Colonic mucosa (tissue), 4 donors: ENCODE measurements around the gene ZNF211. TPM values are rescaled to one million over a fixed set of nuclear protein-coding genes. Genes with fewer than 3 reads are reported as not detected.
A peak's percentile ranks its signal among the peaks of the same experiment; 100 is the strongest.

Experiments
- DNase-seq: peaks from one replicate; pipeline ENCODE4 v3.0.0-alpha.2; 2020
- H3K27ac ChIP-seq: fragments of 200-600 bp; one replicate; pipeline ENCODE4 v1.8.0; 2021
- H3K27me3 ChIP-seq: fragments of 200-600 bp; one replicate; pipeline ENCODE4 v1.8.0; 2021
- H3K36me3 ChIP-seq: fragments of 200-600 bp; one replicate; pipeline ENCODE4 v1.8.0; 2021
- H3K4me1 ChIP-seq: fragments of 200-600 bp; one replicate; pipeline ENCODE4 v1.8.0; 2021; ENCODE audit warnings: mild to moderate bottlenecking
- H3K4me3 ChIP-seq: fragments of 200-600 bp; one replicate; pipeline ENCODE4 v1.8.0; 2021
- H3K9ac ChIP-seq, 2 donors: one replicate each; pipeline ENCODE4 v1.7.0; 2013; ENCODE audit warnings: control low read depth in 2 of 2, low read depth in 2 of 2, low read length in 2 of 2
- H3K9me3 ChIP-seq: fragments of 200-600 bp; one replicate; pipeline ENCODE4 v1.8.0; 2021
- intact Hi-C: fragments of 100-400 bp; cut with DNase I; formaldehyde crosslinking; loops from one replicate; pipeline ENCODE4 v1.14.1; 2022
- total RNA-seq, 2 donors: library from RNA; stranded (reverse); fragmentation: NEBNext Ultra II Directional in 1 of 2; extraction: Animal tissue kit (Norgen Biotek cat#: 25700) in 1 of 2; gene quantifications; one replicate each; pipeline ENCODE4 v1.2.1, GENCODE V29; 2021
- TF ChIP-seq, protein P1 (sequence below): fragments of 200-600 bp; IDR thresholded peaks from one replicate; pipeline ENCODE4 v1.8.0; 2022; ENCODE audit warnings: antibody characterized with exemption, mild to moderate bottlenecking
- donor health status: healthy.
- donor health status: DM: no; HTN: no; CAD: no.
- donor health status: DM: no; HTN: no; CAD: no.

ZNF211 gene
- total RNA-seq, 2 donors from 2014 or later, result 6.0 to 6.1 TPM

DNA sequence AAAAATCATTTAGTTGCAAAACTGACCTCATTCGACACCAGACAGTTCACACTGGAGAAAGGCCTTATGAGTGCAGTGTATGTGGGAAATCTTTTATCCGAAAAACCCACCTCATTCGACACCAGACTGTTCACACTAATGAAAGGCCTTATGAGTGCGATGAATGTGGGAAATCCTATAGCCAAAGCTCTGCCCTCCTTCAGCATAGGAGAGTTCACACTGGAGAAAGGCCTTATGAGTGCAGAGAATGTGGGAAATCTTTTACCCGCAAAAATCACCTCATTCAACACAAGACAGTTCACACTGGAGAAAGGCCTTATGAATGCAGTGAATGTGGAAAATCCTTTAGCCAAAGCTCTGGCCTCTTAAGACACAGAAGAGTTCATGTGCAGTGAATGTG, 26.0 kb upstream of the ZNF211 start:
- no peak overlapping the region for H3K9ac ChIP-seq
- TF ChIP-seq, protein P1, sequence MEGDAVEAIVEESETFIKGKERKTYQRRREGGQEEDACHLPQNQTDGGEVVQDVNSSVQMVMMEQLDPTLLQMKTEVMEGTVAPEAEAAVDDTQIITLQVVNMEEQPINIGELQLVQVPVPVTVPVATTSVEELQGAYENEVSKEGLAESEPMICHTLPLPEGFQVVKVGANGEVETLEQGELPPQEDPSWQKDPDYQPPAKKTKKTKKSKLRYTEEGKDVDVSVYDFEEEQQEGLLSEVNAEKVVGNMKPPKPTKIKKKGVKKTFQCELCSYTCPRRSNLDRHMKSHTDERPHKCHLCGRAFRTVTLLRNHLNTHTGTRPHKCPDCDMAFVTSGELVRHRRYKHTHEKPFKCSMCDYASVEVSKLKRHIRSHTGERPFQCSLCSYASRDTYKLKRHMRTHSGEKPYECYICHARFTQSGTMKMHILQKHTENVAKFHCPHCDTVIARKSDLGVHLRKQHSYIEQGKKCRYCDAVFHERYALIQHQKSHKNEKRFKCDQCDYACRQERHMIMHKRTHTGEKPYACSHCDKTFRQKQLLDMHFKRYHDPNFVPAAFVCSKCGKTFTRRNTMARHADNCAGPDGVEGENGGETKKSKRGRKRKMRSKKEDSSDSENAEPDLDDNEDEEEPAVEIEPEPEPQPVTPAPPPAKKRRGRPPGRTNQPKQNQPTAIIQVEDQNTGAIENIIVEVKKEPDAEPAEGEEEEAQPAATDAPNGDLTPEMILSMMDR, result no peak
- no peaks in the 10 kb centered on the region for H3K4me1 ChIP-seq
- intact Hi-C loops, result no loop called here
- H3K36me3 ChIP-seq, result no peaks in the 10 kb centered on the region
- no peak overlapping the region for H3K4me3 ChIP-seq
- no peaks in the 10 kb centered on the region for H3K27me3 ChIP-seq
- no peak overlapping the region for H3K27ac ChIP-seq
- no peaks in the 10 kb centered on the region for H3K9me3 ChIP-seq
- DNase-seq, result no peak

DNA sequence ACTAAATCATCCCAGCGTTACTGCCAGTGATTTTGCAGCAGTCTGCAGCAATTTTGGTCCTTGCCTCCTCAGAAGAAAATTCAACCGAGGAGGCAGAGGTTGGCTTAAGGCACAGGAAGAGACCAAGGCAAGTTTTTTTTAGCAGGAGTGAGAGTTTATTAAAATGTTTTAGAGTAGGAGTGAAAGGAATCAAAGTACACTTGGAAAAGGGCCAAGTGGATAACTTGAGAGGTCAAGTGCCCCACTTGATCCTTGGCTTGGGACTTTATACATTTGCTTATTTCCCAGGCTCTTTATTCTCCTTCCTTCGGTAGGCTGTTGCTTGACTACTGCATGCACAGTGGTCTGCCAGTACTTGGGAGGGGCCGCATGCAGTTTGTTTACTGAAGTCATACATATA, 21.9 kb upstream of the ZNF211 start:
- Histone ChIP-seq H3K36me3 (no peaks in the 10 kb centered on the region), H3K9ac (no peak overlapping the region), H3K4me1 (no peaks in the 10 kb centered on the region), H3K4me3 (no peak overlapping the region), H3K9me3 (peaks cover 8% of the 10 kb centered on the region), H3K27ac (no peak overlapping the region), H3K27me3 (no peaks in the 10 kb centered on the region)
- no peak for DNase-seq
- TF ChIP-seq, protein P1, result no peak
- intact Hi-C loops, result no loop called here

DNA sequence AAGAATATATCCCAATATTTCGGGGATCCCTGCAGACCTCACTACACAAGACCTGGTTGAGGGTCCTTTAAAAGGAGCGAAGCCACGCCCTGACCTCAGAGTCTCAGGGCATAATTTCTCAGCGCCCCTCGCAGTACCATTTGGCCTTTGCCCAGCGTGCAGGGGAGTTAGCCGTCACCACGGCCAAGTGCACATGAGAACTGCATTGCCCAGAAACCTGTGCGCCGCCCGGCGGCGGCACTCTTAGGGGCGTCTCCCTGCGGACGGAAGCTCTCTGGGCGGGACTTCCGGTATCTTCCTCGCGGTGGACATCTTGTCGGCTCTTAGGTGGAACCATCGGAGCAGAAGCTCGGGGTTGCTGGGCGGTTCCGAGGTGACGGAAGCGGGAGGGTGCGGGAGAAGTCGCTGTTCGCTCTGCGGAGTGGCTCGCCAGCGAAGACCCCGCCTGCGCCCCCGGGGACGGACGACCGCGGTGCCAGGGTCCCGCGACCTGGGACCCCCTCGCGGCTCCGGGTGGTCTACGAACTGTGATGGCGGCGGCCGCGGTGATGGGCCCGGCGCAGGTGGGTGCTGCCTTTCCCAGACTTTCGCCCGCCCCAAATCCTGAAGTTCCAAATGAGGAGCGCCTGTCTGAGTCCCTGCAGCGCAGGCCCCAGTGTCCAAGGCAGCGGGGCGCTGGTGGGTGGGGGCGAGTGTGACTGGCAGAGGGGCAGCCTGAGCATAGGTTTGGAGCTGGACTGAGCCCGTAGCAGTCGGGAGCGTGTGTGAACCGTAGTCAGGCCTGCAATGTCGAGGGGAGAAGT, 18.8 kb upstream of the ZNF211 start, which contains the start of gene ZNF134:
Gene ZNF134, plus strand, starts transcription at position 302 of the 803 bp plus-strand sequence. CDS start 5,227 bp downstream, outside the sequence.
- Histone ChIP-seq H3K27me3 (no peaks in the 10 kb centered on the region), H3K27ac (no peak within 1 kb of the TSS), H3K4me3 (peak within 1 kb of the TSS; percentile 97), H3K36me3 (peaks cover 14% of the 10 kb centered on the region), H3K9ac (peak within 1 kb of the TSS; percentile 74 to 79), H3K9me3 (peaks cover 19% of the 10 kb centered on the region), H3K4me1 (no peaks in the 10 kb centered on the region)
- peak; percentile 93 for DNase-seq
- TF ChIP-seq, protein P1, result no peak
- intact Hi-C loops, result no loop called here

DNA sequence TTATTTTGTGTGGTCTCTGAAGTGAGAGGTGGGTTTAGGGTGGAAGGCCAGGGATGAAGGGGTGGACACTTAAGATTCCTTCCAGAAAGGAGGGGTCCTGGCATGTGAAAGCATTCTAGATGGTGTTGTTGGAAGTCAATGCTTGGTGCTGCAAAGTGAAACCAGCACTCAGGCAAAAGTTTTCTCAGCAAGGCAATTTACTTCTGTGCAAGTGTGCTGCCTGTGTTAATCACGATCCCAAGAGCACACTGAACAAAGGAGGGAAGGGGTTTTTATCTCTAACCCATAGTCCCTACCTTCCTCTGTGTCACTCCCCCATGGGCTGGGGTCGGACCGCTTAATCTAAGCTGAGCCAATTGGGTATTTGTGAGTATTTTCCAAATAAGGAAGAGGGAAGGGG, 17.6 kb upstream of the ZNF211 start:
- H3K9me3 ChIP-seq, result peaks cover 31% of the 10 kb centered on the region
- TF ChIP-seq, protein P1, result no peak
- no peaks in the 10 kb centered on the region for H3K27me3 ChIP-seq
- H3K4me3 ChIP-seq, result no peak overlapping the region
- H3K36me3 ChIP-seq, result peaks cover 26% of the 10 kb centered on the region
- intact Hi-C loops, result no loop called here
- DNase-seq, result no peak
- no peak overlapping the region for H3K9ac ChIP-seq
- H3K27ac ChIP-seq, result no peak overlapping the region
- no peaks in the 10 kb centered on the region for H3K4me1 ChIP-seq

GRCh38 chr19:57620673-57621348, 12.2 kb upstream of the ZNF211 start:
- DNase-seq, result no peak

More at GRCh38 chr19:57620673-57621348, 12.2 kb upstream of the ZNF211 start:
- peaks cover 44% of the 10 kb centered on the region for H3K9me3 ChIP-seq
- H3K27me3 ChIP-seq, result no peaks in the 10 kb centered on the region
- no peak overlapping the region for H3K9ac ChIP-seq
- H3K4me1 ChIP-seq, result no peaks in the 10 kb centered on the region
- TF ChIP-seq, protein P1, result no peak
- no peak overlapping the region for H3K27ac ChIP-seq
- H3K36me3 ChIP-seq, result peaks cover 40% of the 10 kb centered on the region
- H3K4me3 ChIP-seq, result no peak overlapping the region
- intact Hi-C loops, result no loop called here
